Measurements from ENCODE around the gene HRG.

DNA sequence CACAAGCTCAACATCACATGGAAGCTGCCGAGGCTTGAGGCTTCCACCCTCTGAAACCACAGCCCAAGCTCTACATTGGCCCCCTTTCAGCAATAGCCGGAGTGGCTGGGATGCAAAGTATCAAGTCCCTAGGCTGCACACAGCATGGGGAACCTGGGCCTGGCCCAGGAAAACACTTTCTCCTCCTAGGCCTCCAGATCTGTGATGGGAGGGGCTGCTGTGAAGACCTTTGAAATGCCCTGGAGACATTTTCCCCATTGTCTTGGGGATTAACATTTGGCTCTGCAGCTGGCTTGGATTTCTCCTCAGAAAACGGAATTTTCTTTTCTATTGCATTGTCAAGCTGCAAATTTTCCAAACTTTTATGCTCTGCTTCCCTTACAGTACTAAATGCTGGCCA, 18.2 kb downstream of the HRG start:
- TF ChIP-seq POLR2AphosphoS5 (IDR thresholded peaks at IDR 0.05; ENCODE audit: low read depth, low read length): no peak
- TF ChIP-seq TAF1 (IDR thresholded peaks at IDR 0.05; ENCODE audit: borderline replicate concordance, insufficient read depth, low read length): no peak
- TF ChIP-seq, protein P1, sequence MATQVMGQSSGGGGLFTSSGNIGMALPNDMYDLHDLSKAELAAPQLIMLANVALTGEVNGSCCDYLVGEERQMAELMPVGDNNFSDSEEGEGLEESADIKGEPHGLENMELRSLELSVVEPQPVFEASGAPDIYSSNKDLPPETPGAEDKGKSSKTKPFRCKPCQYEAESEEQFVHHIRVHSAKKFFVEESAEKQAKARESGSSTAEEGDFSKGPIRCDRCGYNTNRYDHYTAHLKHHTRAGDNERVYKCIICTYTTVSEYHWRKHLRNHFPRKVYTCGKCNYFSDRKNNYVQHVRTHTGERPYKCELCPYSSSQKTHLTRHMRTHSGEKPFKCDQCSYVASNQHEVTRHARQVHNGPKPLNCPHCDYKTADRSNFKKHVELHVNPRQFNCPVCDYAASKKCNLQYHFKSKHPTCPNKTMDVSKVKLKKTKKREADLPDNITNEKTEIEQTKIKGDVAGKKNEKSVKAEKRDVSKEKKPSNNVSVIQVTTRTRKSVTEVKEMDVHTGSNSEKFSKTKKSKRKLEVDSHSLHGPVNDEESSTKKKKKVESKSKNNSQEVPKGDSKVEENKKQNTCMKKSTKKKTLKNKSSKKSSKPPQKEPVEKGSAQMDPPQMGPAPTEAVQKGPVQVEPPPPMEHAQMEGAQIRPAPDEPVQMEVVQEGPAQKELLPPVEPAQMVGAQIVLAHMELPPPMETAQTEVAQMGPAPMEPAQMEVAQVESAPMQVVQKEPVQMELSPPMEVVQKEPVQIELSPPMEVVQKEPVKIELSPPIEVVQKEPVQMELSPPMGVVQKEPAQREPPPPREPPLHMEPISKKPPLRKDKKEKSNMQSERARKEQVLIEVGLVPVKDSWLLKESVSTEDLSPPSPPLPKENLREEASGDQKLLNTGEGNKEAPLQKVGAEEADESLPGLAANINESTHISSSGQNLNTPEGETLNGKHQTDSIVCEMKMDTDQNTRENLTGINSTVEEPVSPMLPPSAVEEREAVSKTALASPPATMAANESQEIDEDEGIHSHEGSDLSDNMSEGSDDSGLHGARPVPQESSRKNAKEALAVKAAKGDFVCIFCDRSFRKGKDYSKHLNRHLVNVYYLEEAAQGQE (IDR thresholded peaks at IDR 0.05; ENCODE audit: insufficient read depth in 1 of 2, low read depth in 2 of 2, low read length in 2 of 2): no peak
- no peak for TF ChIP-seq SIN3A (IDR thresholded peaks at IDR 0.05; ENCODE audit: borderline replicate concordance, insufficient read depth, low read length)

Data from PFSK-1 (cell line).